AG09319 (cell line): ENCODE results near the gene SUGP1.
"Not testable (repeated sequence)": the region's sequence is repeated elsewhere in the genome, so short reads cannot be mapped to it uniquely, and the experiment has no call there.

Experiments
- DNase-seq: peaks from one replicate; pipeline ENCODE4 v3.0.0-alpha.2; 2010; ENCODE audit warnings: low read depth; ENCODE audit errors: extremely low read depth
- CTCF ChIP-seq: IDR thresholded peaks from 2 replicates; pipeline ENCODE4 v1.5.1; 2011; ENCODE audit warnings: low read depth, mild to moderate bottlenecking, inconsistent platforms, low read length, moderate library complexity

The SUGP1 gene

GRCh38 chr19:19356500-19356899 lies 36.2 kb upstream of the SUGP1 start:
- DNase-seq = no peak
- no peak for TF ChIP-seq CTCF

GRCh38 chr19:19355606-19356139 lies 35.4 kb upstream of the SUGP1 start:
- DNase-seq = no peak
- no peak for TF ChIP-seq CTCF

- TF ChIP-seq CTCF = no peak
- DNase-seq = no peak
Measured at GRCh38 chr19:19354932-19355331, 34.6 kb upstream of the SUGP1 start.

GRCh38 chr19:19354007-19354406 lies 33.7 kb upstream of the SUGP1 start:
- no peak for TF ChIP-seq CTCF
- DNase-seq = no peak

- no peak for TF ChIP-seq CTCF
- no peak for DNase-seq
Measured at GRCh38 chr19:19352823-19353222, 32.5 kb upstream of the SUGP1 start.

GRCh38 chr19:19350756-19351155 lies 30.4 kb upstream of the SUGP1 start:
- DNase-seq = not testable (repeated sequence)

- no peak for TF ChIP-seq CTCF
Measured at GRCh38 chr19:19349365-19349764, 29.1 kb upstream of the SUGP1 start.

GRCh38 chr19:19348266-19348665 lies 28.0 kb upstream of the SUGP1 start:
- no peak for TF ChIP-seq CTCF
- no peak for DNase-seq

More at GRCh38 chr19:19349365-19349764, 29.1 kb upstream of the SUGP1 start:
- DNase-seq = no peak
